ENCODE measurements around the gene CDH4.

Gene CDH4

DNA sequence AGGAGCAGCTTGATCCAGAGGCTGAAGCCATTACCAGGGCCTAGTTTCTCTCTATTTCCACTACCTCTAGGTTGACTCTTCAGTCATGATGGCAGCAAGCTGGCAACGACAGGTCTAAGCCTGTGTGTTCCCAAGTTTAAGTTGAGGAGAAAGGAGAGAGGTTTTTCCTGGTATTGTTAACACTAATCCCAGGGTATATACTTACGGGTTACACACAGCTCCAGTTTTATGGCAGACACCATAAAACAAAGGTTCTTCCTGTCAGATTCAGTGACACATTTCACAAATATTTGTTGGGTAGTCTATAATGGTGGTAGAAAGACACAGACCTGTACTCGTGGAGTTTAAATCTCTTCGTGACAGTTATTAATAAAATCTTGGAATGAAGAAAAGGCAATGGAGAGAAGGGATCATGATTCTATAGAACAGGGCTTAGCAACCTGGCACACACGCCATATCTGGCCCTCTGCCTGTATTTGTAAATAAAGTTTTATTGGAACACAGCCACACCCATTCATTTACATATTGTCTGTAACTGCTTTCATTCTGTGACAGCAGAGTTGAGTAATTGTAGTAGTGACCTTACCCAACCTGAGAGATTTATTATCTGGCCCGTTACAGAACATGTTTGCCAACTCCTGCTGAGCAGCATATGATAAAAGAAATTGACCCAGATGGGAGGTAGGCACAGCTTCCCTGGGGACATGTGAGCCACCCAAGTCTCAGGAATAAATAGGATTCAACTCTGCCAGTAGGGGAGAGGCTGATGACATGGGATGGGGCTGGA is 323.3 kb downstream of the CDH4 start:
- DNase-seq, result no peak

DNA sequence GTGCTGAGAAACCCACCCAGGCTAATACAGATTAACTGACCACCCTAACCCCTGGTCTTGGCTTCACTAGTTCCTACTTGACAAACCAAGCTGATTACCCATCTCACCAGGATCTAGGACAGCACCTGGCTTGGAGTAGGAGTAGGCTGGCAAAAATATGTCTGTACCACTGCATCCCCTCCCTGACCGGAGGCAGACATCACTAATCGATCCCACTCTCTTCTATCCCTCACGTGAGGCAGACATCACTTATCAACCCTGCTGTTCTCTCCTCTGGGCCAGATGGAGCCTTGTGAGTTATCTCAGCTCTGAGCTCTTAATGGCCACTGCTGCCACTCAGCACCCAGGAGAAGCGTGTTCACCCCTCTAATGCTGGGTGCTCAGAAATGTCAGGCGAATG is 324.3 kb downstream of the CDH4 start:
- DNase-seq, result no peak

DNA sequence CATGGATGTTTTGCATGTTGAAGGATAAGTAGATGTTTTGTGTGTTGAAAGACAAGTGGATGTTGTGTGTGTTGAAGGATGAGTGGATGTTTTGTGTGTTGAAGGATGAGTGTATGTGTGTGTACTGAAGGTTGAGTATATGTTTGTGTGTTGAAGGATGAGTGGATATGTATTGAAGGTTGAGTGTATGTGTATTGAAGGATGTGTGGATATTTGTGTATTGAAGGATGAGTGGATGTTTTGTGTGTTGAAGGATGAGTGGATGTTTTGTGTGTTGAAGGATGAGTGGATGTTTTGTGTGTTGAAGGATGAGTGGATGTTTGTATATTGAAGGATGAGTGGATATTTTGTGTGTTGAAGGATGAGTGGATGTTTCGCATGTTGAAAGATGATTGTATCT is 325.0 kb downstream of the CDH4 start:
- no peak for DNase-seq

DNA sequence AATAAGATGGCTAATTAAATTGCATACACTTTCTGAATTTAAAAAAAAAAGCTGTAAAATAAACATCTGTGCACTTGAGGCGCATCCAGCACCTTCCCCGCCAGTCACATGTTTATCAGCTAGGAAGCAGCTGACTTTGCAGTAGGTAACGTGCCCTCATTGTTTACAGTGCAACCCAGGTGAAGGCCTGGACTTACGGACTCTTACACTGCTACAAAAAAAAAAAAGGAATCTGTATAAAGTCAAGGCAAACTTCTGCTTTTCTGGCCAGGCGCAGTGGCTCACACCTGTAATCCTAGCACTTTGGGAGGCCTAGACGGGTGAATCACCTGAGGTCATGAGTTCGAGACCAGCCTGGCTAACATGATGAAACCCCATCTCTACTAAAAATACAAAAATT is 327.8 kb downstream of the CDH4 start:
- DNase-seq, result no peak

DNA sequence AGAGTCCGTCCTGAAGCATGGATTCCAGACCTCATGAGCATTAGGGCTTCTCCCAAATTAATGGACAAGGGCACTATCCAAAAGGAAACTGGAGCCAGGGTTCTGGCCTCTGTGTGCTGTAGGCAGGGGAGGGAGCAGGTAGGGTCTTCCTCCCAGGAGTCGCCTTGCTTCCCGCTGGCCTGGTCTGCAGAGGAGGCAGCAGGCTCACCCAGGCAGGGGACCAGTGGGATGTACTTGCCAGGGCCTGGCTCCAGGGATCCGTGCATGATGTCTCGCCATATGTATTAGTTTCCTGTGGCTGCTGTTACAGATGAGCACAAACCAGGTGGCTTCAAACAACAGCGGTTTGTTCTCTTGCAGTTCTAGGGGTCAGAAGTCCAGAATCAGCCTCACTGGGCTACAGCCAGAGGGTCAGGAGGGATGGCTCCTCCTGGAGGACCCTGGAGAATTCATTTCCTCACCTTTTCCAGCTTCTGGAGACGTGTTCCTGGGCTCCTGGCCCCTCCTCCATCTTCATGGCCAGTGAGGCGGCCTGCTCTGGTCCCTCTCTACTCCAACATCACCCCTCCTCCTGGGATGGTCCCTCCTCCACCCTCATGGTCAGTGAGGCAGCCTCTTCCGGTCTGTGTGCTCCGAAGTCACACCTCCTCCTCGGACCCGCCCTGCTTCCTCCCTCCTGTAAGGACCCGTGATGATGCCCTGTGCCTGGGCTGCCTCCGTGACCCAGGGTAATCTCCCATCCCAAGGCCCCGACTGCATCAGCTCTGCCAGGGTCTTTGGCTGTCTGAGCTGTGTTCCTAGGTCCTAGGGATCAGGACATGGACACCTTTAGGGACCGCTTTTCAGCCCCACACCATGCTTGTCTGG is 329.1 kb downstream of the CDH4 start:
- no peak for DNase-seq

DNA sequence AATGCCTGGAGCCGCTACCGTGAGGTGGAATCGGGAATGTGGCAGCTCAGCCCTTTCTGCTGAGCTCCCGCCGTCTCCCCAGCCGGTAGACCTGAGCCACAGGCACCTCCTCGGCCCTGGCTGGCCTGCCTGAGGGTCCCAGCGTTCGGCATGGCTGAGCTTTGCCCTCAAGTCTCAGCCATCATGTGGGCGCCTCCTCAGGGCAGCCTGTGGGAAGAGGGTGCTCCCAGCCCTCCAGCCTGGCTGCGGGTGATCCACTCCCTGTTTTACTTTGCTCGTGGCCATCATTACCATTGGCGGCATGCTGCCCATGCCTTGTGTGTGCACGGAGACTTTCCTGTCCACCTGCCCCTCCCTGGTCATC is 329.7 kb downstream of the CDH4 start:
- no peak for DNase-seq

DNA sequence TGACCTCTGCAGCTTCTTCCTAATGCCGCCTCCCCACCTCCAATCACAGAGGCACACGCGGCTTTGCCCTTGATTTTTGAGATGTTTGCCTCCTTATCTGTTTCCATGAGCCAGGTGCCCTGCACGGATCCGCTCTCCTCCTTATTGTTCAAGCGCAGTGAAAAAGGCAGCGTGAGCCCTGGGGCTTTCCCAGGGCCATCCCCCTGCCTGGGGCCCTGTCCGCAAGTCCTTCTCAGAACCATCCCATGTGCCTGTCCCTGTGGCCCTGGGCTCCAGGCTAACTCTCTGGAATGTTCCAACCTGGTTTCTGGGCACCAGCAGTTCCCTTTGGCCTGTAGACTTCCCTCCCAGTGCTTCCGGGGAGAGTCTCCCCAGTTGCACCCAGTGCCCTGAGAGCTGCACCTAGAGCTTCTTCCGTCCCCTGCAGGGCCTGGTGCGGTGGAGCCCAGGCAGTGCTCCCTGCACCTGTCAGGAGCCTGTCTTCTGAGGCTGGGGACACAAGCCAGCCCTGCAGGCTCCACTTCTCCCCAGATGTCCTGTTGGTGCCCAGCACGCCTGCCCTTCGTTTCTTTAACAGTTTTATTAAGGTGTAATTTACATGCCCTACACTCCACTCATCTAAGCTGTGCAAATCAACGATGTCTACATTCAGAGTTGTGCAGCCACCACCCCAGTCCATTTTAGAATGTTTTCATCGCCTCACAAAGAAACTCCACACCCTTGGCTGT is 330.3 kb downstream of the CDH4 start:
- DNase-seq, result no peak

DNA sequence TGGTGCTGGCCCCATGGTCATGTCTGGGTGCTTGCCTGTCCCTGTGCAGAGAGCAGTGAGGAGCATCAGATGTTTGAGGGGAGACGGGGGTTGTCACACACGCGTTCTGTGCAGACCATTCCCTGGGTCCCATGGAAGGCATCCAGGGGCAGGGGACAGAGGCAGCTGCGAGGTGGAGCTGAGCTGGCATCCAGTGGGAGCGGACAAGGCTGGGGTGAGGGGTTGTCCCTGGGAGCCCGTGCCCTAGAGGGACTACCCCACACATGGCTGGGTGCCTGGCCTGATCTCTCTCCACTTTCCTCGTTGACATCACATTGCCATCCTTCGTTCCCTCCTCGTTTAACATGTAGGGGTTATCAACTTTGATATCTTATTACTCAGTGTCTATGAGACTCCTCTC is 331.3 kb downstream of the CDH4 start:
- DNase-seq, result no peak

DNA sequence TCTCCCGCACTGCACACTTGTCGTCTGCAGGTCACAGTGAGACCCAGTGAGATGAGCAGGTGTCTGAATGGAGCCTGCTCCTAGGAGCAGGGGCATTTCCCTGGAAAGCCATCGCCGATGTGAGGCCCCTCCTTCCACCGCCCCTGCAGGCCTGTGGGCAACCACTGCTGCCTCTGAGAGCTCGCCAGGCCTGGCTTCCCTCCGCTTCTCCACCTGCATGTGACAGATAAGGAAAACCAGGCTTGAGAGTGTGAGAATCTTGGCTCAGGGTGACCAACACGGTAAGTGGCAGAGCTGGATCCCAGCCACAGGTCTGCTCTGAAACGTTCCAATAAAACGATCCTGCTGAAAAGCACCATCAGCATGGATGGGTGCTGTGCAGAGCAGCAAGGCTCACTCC is 332.8 kb downstream of the CDH4 start:
- DNase-seq, result no peak

DNA sequence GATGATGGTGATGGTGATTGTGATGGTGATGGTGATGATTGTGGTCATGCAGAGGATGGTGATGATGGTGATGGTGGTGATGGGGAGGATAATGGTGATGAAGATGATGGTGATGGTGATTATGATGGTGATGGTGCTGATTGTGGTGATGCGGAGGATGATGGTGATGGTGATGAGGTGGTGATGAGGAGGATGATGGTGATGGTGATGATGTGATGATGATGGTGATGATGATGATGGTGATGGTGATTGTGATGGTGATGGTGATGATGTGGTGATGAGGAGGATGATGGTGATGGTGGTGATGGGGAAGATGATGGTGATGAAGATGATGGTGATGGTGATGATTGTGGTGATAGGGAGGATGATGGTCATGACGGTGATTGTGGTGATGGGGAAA is 333.7 kb downstream of the CDH4 start:
- no peak for DNase-seq

DNA sequence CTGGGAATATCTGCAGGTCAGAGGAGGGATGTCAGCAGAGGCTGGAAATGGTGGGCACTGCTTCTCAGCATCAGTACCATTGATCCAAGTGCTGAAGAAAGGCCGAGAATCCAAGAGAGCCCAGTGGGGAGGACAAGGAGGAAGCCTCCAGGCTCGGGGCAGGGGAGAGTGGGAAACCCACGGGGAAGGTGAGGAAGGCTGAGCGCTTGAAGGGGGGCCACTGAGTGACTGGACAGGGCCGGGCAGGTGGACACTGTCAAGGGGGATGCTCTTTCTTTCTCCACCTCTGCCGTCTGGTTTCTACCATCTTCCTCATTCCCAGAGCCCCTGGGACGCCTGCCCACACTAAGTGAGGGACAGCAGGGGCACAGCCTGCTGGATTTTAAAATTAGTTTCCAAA is 335.0 kb downstream of the CDH4 start:
- DNase-seq, result no peak

DNA sequence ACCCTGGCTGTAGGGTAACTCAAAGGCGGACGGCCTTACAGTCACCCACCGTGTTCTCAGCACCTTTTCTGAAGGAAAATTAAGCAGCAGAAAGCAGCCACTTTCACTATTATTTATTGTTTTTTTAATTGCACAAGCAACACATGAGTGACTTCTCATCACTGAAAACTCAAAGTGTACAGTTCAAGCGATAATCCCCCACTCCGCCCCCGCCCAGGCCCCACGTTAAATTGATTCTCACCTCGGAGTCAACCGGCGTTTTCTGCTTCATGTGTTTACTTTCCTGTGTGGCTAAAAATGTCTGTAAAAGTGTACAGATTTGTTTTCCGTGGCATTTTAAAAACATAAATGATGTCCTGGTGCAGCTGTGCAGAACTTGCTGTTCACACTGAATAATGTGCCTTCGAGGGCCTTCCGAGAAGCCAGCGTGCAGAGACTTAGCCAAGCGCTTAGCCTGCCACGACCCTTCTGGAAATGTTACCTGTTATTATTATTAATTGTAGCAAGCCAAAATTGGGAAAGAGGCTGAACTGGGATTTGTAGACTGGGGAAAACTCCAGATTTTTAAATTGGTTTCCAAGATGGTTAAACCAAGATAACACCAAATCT is 335.7 kb downstream of the CDH4 start:
- DNase-seq, result no peak

DNA sequence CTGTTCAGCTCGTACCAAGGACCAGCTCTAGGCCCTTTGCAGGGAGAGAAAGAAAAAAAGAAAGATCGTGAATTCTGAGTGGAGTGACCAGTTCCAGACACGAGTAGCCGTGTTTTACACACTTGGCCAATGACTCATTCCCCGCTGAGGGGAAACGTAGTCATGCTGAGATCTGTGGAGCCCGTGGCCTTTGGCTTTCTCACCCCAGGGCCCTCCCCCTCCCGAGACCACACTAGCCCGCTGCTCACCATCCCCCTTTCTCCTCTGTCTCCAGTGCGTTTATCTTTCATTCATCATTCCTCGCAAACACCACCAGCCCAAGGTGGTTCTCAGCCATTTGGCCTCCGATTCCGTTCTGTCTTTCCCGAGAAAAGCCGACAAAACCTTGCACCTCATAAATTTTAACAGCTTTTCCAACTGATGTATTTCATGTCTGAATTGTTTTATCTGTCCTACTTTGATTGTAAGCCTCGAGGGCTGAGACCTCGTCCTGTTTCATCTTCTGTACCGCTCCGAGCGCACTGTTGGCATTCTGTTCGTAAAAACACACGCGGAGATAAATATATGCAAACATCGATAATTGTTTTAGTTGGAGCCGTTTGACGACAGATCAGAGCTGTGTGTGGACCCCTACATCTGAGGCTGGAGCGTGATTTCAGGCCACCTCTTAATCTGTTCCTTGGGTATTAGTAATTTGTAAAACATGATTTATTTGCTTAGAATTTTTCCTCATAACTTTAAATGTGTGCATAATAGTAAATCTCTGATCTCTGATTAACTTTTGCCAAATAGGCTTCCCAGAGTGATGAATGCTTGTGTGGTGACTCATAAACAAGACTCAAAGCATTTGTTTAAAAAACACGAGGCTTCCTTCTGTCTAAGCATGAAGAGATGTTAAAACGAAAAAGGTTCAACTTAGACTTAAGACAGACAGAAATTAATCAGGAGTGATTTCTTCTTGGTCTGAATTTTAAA is 336.6 kb downstream of the CDH4 start:
- no peak for DNase-seq

DNA sequence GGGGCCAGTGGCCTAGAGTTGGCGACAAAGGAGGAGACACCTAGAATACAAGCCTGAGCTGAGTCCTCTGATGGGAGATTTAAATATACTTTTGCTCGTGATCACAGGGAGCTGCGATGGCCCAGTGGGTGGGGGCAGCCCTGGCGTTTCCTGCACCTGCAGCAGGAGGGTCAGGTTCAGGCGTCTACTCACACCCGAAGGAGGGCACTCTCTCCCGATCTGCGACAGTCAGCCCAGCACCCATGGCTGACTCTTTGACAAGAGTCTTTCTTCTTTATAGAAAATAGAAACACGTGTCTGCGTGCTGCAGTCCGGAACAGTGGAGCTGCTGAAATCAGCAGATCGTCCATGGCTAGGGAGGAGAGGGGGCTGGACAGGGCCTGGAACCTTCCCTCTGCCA is 338.2 kb downstream of the CDH4 start:
- DNase-seq, result no peak

DNA sequence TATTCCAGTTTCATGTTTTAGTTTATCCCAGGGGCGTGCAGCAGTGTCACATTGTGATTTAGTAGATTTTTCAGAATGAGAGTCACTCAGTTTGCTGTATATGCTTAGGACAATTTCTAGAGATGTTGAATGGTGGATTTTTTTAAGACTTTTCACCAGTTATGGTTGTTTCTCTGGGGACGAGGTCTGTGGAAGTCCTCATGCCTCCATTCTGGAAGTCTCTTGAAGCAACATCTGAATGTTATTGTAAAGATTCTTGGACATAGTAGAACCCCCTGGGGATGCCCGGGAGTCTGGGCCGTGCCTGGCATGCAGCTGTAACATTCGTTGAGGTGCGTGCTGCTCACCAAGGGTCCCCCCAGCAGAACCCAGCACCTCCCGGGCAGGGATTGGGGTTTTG is 341.5 kb downstream of the CDH4 start:
- DNase-seq, result no peak

DNA sequence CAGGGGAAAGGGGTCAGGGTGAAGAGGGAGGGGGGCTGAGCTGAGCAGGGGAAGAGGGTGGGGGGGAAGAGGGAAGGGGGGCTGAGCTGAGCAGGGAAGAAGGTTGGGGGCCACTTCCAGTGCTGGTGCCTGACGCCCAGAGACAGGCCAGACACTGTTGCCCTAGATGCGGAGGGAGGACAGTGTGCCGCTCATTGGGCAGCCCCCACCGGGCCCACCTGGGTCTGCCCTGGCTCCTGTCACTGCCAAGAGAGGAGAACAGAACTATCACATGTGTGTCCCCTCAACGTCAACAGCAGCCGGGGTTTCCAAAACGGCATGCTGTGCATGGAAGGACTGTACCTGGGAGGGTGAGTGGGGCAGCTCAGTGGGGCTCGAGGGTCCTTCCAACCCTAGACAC is 342.1 kb downstream of the CDH4 start:
- DNase-seq, result no peak

DNA sequence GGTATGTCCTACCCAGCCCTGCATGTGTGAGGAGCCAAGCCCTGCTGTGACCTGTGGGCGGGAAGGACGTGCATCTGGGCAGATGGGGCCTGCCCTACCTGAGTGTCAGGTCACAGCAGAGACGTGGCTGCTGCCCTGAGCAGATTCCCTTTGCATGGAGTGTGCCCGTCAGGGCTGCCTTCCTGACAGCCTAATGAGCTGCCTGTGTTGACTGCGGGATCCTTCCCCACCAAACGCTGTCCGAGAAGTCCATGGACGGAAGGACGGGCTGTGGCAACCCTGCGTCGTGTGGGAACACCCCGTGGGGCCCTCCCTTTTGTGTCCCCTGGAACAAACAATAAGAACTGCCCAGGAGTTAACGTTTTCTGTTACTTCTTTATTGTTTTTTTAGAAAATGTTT is 343.2 kb downstream of the CDH4 start:
- no peak for DNase-seq

DNA sequence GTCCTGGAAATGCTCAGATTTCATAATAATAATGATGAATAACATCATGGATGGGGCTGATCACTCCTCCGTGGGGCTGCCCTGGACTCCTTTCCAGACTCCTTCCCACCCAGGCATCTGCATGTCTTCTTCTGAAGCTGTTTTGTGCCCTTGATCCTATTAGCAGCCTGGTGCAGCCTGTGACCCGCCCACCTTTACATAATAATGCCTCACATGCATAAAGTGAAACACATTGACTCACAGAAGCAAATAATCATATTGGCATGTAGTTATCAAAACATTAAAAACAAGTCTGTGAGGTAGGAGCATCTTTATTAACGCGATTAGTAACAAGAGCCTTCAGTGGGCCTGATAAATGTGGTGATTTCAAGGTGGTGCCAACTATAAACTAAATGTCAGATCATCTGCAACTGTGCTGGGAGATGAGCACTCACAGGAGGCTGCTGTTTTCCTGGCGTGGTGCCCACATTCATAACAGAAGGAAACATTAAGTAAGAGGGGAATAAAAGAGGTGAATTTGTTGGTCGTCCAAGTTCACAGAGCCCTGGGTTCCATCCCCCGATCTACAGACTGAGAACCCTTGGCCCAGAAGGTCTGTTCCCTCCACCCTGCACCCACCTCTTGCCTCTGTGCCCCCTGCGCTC is 344.7 kb downstream of the CDH4 start:
- DNase-seq, result no peak

DNA sequence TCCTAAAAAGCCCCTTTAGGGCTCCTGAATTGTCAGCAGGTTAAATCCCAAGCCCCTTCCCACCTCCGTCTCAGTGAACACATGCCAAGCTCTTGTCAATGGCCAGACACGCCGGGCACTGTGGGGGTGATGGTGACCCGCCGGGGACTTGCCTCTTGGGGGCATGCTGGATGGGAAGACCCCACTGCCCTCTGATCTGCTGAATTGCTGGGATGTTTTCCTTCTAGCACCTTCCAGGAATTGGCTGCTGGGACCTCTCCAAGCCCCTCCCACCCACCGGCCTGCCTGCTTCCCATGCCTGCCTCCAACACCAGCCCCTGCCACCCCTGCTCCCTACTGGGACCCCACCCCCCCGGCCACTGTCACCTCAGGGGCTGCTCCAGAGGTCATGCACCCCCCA is 345.9 kb downstream of the CDH4 start:
- DNase-seq, result no peak

DNA sequence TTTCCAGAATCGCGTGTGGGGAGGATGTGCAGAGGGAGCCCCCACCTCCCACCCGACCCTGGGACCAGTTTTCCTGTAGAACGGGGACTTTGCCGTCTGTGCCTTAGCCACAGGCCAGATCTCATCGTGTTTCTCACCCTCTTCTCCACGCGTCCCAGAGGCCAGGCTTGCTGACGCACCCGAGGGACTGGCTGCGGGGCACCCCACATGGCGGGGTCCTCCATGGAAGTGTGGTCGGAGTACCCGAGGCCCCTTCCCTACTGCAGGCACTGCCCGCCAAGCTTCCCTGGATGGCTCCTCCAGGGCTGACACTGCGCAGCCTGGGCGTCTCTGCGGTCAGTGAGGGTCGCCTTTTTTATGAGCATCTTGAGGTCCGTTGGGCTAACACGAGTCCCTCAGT is 346.5 kb downstream of the CDH4 start:
- no peak for DNase-seq
